ENCODE measurements around the gene MCAT.

The MCAT gene

GRCh38 chr22:43164636-43165035 is 21.4 kb upstream of the MCAT start:
- TF ChIP-seq CTCF (IDR thresholded peaks at IDR 0.05; ENCODE audit: low read depth, low read length) = no peak
- no peak for DNase-seq (ENCODE audit: extremely low read depth, low read depth)

- TF ChIP-seq CTCF (IDR thresholded peaks at IDR 0.05; ENCODE audit: low read depth, low read length) = no peak
- no peak for DNase-seq (ENCODE audit: extremely low read depth, low read depth)
Measured at GRCh38 chr22:43163241-43163795, 20.1 kb upstream of the MCAT start.

GRCh38 chr22:43162412-43163150 is 19.4 kb upstream of the MCAT start:
- DNase-seq (ENCODE audit: extremely low read depth, low read depth) = no peak
- no peak for TF ChIP-seq CTCF (IDR thresholded peaks at IDR 0.05; ENCODE audit: low read depth, low read length)

GRCh38 chr22:43160497-43161126 is 17.4 kb upstream of the MCAT start:
- no peak for DNase-seq (ENCODE audit: extremely low read depth, low read depth)
- TF ChIP-seq CTCF (IDR thresholded peaks at IDR 0.05; ENCODE audit: low read depth, low read length) = no peak

- DNase-seq (ENCODE audit: extremely low read depth, low read depth) = no peak
- peak; percentile 2 for TF ChIP-seq CTCF (IDR thresholded peaks at IDR 0.05; ENCODE audit: low read depth, low read length)
Measured at GRCh38 chr22:43159484-43160178, 16.4 kb upstream of the MCAT start.

- DNase-seq (ENCODE audit: extremely low read depth, low read depth) = no peak
Measured at GRCh38 chr22:43158778-43159483, 15.7 kb upstream of the MCAT start.

More at GRCh38 chr22:43158778-43159483, 15.7 kb upstream of the MCAT start:
- no peak for TF ChIP-seq CTCF (IDR thresholded peaks at IDR 0.05; ENCODE audit: low read depth, low read length)
